Suprapubic skin (tissue), 4 donors: ENCODE measurements around the gene ZNF689.
"Not testable (repeated sequence)": the region's sequence is repeated elsewhere in the genome, so short reads cannot be mapped to it uniquely, and the experiment has no call there.

Source experiments
- CTCF ChIP-seq, 2 donors: fragments of 200-600 bp in 1 of 2; fragments of 450-650 bp in 1 of 2; sonication (generic) in 1 of 2; IDR thresholded peaks; one replicate each; pipeline ENCODE4 v1.5.1; 2016 to 2019; ENCODE audit warnings: antibody characterized with exemption in 2 of 2, mild to moderate bottlenecking in 1 of 2, moderate library complexity in 1 of 2
- EP300 ChIP-seq: sonication (generic); formaldehyde crosslinking; IDR thresholded peaks from one replicate; pipeline ENCODE4 v1.6.1; 2017; ENCODE audit warnings: antibody characterized with exemption
- POLR2AphosphoS5 ChIP-seq, 3 donors: sonication (generic); formaldehyde crosslinking; IDR thresholded peaks; one replicate each; pipeline ENCODE4 v1.6.1; 2017; ENCODE audit warnings: antibody characterized with exemption in 3 of 3

GRCh38 chr16:30632454-30632853 lies 22.3 kb upstream of the ZNF689 start:
- TF ChIP-seq EP300; CTCF (IDR thresholded peaks at IDR 0.05); POLR2AphosphoS5 (IDR thresholded peaks at IDR 0.05): not testable (repeated sequence)
